Globus pallidus (tissue), 1 donor: ENCODE data around the gene DCST1.

ENCODE experiments used
- DNase-seq: peaks from one replicate; pipeline ENCODE4 v3.0.0-alpha.2; 2015; ENCODE audit warnings: low spot score

The DCST1 gene

GRCh38 chr1:155035936-155036335 lies 2.3 kb downstream of the DCST1 start:
- DNase-seq = no peak

DNA sequence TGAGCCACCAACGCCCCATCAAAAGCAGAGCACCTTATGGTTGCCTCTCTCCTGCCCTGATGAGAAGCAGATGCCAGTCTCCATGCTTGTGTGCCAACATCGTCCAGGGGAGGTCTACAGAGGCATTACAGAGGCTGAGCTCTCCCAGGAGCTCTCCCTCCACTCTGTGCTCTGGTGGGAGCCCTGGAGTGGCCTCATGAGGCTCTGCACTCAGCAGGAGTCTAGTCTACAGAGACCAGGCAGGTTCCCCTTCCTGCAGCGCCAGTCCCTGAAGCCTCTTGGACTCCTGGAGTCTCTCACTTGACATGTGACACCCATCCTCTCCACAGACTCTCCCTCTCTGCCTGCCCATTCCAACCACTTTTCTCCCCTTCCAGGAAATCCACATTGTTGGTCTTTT lies 3.4 kb downstream of the DCST1 start:
- DNase-seq = no peak

DNA sequence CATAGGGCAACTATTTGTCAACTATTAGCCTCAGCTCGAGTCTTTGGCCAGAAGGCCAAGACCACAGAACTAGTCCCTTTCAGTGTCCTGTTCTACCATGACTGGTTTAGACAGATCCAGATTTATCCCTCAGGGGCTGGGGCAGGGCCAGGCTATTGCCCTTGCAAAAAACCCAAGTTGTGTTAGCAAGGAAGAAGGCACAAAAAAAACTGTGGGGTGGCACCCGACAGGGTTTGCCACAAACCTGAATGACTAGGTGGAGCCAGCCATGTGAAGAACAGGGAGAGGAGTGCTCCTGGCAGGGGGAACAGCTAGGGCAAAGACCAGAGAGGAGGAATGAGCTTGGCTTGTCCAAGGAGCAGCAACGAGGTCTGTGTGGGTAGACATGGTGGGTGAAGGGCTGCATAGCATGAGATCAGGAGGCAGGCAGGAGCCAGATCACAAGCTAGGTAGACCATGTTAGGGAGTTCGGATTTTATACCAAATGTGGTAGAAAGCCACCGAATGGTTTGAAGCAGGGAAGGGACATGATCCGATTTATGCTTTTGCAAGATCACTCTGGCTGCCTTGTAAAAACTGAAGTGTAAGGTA lies 4.3 kb downstream of the DCST1 start:
- DNase-seq = no peak

- no peak for DNase-seq
Measured at GRCh38 chr1:155038602-155039307, 5.1 kb downstream of the DCST1 start.

- DNase-seq = no peak
Measured at GRCh38 chr1:155039308-155039669, 5.7 kb downstream of the DCST1 start.

- no peak for DNase-seq
Measured at GRCh38 chr1:155040358-155041093, 6.9 kb downstream of the DCST1 start.

DNA sequence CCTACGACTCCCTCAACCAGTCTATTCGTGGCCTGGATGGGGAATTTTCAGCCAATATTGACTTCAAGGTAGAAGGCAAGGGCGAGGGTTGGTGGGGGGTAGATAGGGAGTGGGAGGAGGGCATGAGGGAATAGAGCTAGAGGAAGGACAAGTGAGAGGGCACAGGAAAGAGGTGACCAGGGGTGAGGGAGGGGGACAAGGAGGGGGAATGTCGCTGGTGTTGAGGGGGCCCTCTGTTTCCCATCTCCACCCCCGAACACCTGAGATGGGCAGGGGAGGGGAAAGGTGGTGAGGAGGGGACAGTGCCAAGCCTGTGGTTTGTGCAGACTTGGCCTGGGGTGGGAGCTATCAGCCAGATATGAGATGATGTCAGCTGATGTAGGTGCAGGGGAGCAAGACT lies 9.2 kb downstream of the DCST1 start:
- no peak for DNase-seq

DNA sequence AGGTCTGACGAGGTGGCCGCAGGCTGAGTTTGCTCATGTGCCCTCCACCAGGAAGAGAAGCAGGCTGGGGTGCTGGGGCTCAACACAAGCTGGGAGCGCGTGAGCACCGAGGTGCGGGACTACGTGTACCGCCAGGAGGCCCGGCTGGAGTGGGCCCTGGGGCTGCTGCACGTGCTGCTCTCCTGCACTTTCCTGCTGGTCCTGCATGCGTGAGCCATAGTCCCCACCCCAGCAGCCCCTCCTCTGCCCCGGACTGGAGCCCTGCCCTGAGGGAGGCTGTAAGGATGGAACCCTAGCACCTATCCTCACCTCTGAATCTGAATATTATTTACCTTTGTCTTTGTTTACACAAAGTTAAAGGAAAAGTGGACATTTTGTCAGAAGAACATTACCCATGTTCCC lies 9.7 kb downstream of the DCST1 start:
- no peak for DNase-seq

DNA sequence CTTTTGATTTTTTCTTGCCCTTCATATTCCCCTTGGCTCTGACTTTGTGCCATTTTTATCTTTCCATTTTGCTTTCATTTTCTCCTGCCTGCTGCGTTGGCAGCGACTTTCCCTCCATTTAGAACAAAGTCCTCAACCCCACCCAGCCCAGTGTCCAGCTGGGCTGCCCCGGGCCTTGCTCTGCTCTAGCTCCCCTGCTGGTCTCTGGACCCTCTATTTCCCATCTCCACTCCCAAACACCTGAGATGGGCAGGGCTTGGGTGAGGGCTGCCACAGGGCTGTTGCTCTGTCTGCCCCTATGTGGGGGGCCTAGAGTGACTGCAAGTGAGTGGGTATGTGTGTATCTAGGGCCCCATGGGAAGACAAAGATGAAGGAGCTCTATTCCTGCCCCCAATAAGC lies 10.2 kb downstream of the DCST1 start:
- DNase-seq = no peak

DNA sequence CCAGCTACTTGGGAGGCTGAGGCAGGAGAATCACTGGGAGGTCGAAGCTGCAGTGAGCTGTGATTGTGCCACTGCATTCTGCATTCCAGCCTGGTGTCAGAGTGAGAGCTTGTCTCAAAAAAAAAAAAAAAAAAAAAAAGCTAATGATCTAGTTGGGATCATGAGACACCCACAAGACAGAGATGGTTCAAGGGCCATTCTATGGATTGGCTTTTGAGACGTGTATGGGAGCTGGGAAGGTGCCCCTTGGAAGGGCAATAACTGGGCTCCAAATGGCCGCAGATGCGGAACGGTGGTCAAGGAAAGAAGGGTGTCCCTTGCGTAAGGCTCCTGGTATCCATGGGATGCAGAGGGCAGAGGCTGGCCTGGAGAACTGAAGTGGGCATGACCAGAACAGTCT lies 10.7 kb downstream of the DCST1 start:
- no peak for DNase-seq

- DNase-seq = peak; percentile 89
Measured at GRCh38 chr1:155044812-155045657, 11.4 kb downstream of the DCST1 start.

DNA sequence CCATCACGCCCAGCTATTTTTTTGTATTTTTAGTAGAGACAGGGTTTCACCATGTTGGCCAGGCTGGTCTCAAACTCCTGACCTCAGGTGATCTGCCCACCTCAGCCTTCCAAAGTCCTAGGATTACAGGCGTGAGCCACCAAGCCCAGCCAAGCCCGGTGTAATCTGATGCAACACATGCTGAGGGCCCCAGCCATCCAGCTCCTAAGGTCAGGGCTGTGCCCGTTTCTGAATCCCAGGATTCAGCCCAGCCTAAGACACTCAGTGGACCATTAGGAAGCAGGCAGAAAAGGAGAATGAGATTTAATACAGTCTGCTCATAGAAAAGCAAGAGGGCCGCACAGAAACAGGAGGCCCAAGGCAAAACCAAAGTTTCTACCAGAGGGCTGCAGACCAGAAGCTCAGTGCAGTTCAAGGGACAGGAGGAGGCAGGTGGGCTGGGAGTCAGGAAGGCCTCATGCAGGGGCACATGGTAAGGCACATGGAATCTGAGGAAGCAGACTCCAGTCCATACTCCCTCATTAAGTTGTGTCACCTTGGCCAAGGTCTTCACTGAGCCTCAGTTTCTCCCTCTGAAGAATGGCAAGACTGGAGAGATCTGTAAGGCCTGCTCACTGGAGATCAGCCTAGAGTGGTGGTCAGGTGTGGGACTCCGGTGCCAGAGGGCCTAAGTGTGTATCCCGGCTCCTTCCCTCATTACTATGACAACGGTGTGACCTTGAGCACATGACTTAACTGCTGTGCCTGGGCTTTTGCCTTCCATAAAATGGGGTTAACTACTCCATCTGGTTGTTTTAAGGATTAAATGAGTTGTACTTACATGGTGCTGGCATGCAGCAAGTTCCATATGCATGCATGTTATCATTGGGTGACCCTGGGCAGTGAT lies 15.1 kb downstream of the DCST1 start:
- no peak for DNase-seq

GRCh38 chr1:155049651-155050559 lies 16.3 kb downstream of the DCST1 start:
- DNase-seq = no peak

- DNase-seq = peak; percentile 77
Measured at GRCh38 chr1:155050560-155051341, 17.1 kb downstream of the DCST1 start, which contains the start of gene ADAM15. Gene ADAM15, plus strand, starts transcription at chr1:155051316. Its CDS starts 71 bp downstream, at chr1:155051387.

DNA sequence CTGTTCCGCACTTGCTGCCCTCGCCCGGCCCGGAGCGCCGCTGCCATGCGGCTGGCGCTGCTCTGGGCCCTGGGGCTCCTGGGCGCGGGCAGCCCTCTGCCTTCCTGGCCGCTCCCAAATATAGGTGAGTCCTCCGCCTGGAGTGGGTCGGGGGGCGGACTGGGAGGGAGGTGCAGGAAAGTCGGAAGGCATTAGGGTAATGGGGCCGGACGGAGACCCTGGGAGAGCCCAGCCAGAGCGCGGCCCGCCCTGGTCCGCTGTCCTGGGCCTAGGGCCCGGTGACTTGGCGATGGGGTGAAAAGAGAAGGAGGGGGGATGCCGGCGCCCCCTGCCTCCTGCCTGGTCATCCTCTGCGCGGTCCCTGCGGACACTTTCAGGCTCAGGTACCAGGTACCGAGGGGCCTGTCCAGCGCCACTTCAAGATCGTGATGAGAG lies 17.7 kb downstream of the DCST1 start:
- no peak for DNase-seq

DNA sequence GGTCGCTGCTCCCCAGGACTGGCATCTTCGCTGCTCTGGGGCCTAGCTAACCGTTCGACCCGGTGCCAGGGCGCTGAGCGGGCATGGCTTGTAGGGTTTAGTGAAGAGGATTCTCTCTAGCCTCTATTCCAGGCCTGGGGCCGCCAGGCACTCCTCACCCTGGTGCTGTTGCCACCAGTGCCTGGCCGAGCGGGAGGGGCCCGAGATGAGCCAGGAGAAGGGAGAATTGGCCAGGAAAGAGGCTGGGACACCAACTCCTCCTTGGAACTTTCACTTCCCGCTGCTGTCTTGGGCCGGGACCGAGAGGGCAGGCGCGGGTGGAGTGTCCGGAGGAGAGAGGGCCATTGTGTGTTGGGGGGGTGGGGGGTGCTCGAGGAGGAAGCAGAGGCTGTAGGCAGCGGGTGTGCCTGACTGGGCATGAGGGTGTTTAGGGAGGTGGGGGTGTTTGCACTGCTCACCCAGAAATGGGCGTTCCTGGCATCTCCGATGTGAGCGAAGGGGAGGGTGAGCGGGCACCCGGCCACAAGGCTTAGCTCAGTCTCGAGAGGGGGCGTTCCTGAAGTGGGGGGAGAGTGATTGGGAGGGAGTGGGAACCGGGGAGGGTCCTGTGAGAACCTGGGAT lies 18.3 kb downstream of the DCST1 start:
- DNase-seq = no peak

DNA sequence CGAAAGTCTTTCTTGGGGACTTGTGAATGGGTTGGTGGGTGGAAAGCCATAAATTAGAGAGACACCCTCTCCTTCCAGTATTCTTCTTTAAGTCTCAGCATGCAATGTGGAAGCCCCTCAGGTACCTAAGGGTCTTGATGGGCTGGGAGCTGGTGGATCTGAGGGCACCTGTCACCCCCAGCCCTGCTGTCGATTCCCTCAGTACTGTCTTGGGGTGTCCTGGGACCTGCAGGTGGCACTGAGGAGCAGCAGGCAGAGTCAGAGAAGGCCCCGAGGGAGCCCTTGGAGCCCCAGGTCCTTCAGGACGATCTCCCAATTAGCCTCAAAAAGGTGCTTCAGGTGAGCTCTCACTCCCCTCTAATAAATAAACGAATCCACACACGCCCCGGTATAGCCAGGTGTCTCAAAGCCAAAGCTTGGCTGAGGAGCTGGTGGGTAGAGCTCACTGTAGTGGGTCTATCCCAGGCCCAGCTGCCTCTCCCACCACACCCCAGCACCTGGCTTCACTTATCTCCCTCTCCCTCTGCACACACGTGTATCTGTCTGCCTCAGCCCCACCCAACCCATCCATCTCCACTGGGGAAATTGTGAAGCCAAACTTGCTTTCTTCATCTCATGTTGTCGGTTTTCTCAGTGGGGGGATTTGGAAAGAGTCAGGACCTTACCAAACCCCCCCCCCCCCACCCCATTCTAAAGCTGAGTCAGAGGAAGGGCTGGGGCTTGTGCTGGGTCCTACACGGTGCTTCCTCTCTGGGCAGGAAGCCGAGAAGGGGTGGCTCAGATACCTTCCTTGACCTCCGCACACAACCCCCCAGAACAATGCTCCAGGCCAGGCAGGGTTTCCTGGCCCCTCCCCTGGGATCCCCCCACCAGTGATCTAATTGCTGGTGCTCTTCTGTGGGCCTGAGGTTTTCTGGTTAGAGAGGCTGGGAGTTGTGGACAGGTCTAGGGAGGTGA lies 19.1 kb downstream of the DCST1 start:
- no peak for DNase-seq
